Right lung (tissue), 5 donors: ENCODE measurements around the gene MCTP2. TPM values are rescaled to one million over a fixed set of nuclear protein-coding genes. Genes with fewer than 3 reads are reported as not detected.

Experiments used
- DNase-seq, 2 donors: peaks; one replicate each; pipeline ENCODE4 v3.0.0-alpha.2; 2013
- polyA plus RNA-seq, 5 donors: library from polyadenylated mRNA; unstranded; fragments of 120-200 nt; gene quantifications; one replicate each; pipeline versions ENCODE4 v1.2.1 to v1.2.3, GENCODE V29; 2013; ENCODE audit warnings: inconsistent platforms in 1 of 5, low replicate concordance in 1 of 5; ENCODE audit not compliant: insufficient read length in 5 of 5, insufficient read depth in 1 of 5

The MCTP2 gene
- polyA plus RNA-seq, 5 donors, result 27.9 to 43.8 (median 36.2) TPM

DNA sequence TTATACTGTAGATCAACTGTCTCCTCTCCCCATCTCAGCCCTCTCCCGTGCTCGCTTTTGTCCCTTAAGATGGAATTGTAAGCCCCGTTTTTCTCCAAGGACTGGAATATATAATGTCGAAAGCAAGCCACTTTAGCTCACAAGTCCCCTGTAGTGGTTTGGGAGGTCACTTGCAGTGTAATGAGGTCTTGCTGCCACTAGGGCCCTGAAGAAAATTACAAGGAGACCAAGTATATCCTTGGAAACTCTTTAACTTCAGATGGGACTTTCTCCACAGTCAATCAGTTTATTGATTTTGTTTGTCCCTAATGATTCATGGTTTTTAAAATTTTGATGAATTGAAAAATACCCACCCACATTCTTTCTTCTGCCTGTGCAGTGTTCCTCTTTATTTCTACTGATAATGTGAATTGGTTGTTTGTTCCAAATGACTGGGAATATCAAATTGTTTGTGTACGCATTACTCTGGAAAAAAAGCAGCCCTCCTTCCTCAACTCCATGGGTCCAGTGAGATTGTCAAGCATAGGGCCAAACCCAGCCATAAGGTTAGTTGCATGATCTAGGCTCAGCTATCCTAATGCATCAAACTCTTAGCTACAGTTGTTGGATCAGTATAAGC lies 294.8 kb downstream of the MCTP2 start:
- no peak for DNase-seq

DNA sequence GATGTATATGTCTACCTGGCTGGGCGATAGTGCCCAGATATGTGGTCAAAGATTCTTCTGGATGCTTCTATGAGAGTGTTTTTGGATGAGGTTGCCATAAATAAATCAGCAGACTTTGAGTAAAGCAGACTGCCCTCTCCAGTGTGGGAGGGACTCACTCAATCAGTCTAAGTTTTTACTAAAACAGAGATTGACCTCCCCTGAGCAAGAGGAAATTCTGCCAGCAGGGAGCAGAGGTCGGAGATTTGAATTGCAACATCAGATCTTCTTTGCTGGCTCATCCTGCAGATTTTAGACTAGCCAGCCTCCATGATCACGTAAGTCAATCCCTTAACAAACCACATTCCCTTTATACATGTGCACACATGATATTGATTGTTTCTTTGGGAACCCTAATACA lies 300.9 kb downstream of the MCTP2 start:
- DNase-seq, result no peak
